ENCODE data around the gene DHRS9.
"Not testable (repeated sequence)": the region's sequence is repeated elsewhere in the genome, so short reads cannot be mapped to it uniquely, and the experiment has no call there.

The DHRS9 gene

GRCh38 chr2:169105476-169105875, 36.1 kb downstream of the DHRS9 start:
- no peak for DNase-seq

- no peak for DNase-seq
These were observed 36.8 kb downstream of the DHRS9 start for GRCh38 chr2:169106134-169106533.

GRCh38 chr2:169106563-169107545, 37.5 kb downstream of the DHRS9 start:
- no peak for DNase-seq

- no peak for DNase-seq
These were observed 38.3 kb downstream of the DHRS9 start for GRCh38 chr2:169107645-169108044.

GRCh38 chr2:169108099-169108884, 38.9 kb downstream of the DHRS9 start:
- no peak for DNase-seq

GRCh38 chr2:169109502-169110409, 40.4 kb downstream of the DHRS9 start:
- DNase-seq = peak; percentile 47

- no peak for DNase-seq
These were observed 41.1 kb downstream of the DHRS9 start for GRCh38 chr2:169110419-169110818.

- no peak for DNase-seq
These were observed 41.6 kb downstream of the DHRS9 start for GRCh38 chr2:169110916-169111315.

GRCh38 chr2:169112841-169113240, 43.5 kb downstream of the DHRS9 start:
- DNase-seq = no peak

GRCh38 chr2:169114056-169114455, 44.7 kb downstream of the DHRS9 start:
- DNase-seq = no peak

- no peak for DNase-seq
These were observed 47.0 kb downstream of the DHRS9 start for GRCh38 chr2:169116327-169116726.

- DNase-seq = no peak
These were observed 47.6 kb downstream of the DHRS9 start for GRCh38 chr2:169116993-169117392.

GRCh38 chr2:169118060-169118459, 48.7 kb downstream of the DHRS9 start:
- DNase-seq = peak; percentile 57

GRCh38 chr2:169119123-169119760, 49.9 kb downstream of the DHRS9 start:
- no peak for DNase-seq

- no peak for DNase-seq
These were observed 50.5 kb downstream of the DHRS9 start for GRCh38 chr2:169119851-169120250.

GRCh38 chr2:169129703-169130243, 60.4 kb downstream of the DHRS9 start:
- no peak for DNase-seq

GRCh38 chr2:169131587-169132512, 62.5 kb downstream of the DHRS9 start:
- DNase-seq = no peak

GRCh38 chr2:169134272-169134671, 64.9 kb downstream of the DHRS9 start:
- not testable (repeated sequence) for DNase-seq

GRCh38 chr2:169136428-169136827, 67.1 kb downstream of the DHRS9 start:
- not testable (repeated sequence) for DNase-seq

GRCh38 chr2:169136885-169137534, 67.6 kb downstream of the DHRS9 start:
- no peak for DNase-seq
